ENCODE data around the gene MYH9. TPM values are rescaled to one million over a fixed set of nuclear protein-coding genes. Genes with fewer than 3 reads are reported as not detected.
"Not testable (repeated sequence)": the region's sequence is repeated elsewhere in the genome, so short reads cannot be mapped to it uniquely, and the experiment has no call there.

The MYH9 gene
- polyA plus RNA-seq, 1 experiment: 338 TPM

GRCh38 chr22:36409911-36410756, 22.4 kb upstream of the MYH9 start:
- Histone ChIP-seq H3K27ac (ENCODE audit: low read depth, low read length) (no peak overlapping the region), H3K27me3 (ENCODE audit: control insufficient read depth, insufficient read depth, low read length) (no peaks in the 10 kb centered on the region), H3K9me3 (ENCODE audit: control insufficient read depth, insufficient read depth, low read length) (peaks cover 10% of the 10 kb centered on the region; the same call in 1 of the 2 replicates), H3K4me3 (ENCODE audit: low read depth, low read length) (no peak overlapping the region)
- TF ChIP-seq CTCF (IDR thresholded peaks at IDR 0.05; ENCODE audit: low read depth, low read length): no peak
- POLR2A ChIA-PET: interaction anchor here (1.2 kb wide), 1 partner anchor 22 kb away, joined by 3 read pairs; the partner anchor contains the start of gene MYH9
- CTCF ChIA-PET: no interaction called here
- no peak for DNase-seq (ENCODE audit: low read depth, low spot score)

GRCh38 chr22:36409554-36409910, 21.8 kb upstream of the MYH9 start:
- POLR2A ChIA-PET; H3K27me3 ChIP-seq (ENCODE audit: control insufficient read depth, insufficient read depth, low read length); CTCF ChIA-PET; DNase-seq (ENCODE audit: low read depth, low spot score); H3K4me3 ChIP-seq (ENCODE audit: low read depth, low read length); H3K27ac ChIP-seq (ENCODE audit: low read depth, low read length): not testable (repeated sequence)
- peaks cover 10% of the 10 kb centered on the region; the same call in 1 of the 2 replicates for H3K9me3 ChIP-seq (ENCODE audit: control insufficient read depth, insufficient read depth, low read length)

- no peak for TF ChIP-seq CTCF (IDR thresholded peaks at IDR 0.05; ENCODE audit: low read depth, low read length)
- CTCF ChIA-PET: no interaction called here
These were observed 21.3 kb upstream of the MYH9 start for GRCh38 chr22:36409056-36409455.

GRCh38 chr22:36406721-36407120, 19.0 kb upstream of the MYH9 start:
- no peak overlapping the region for H3K4me3 ChIP-seq (ENCODE audit: low read depth, low read length)
- ChIA-PET POLR2A (interaction anchor here (0.7 to 2.4 kb wide), 2 partner anchors 19 to 122 kb away, joined by 3 to 8 read pairs; partner anchors contain the start of gene MYH9), CTCF (no interaction called here)
- TF ChIP-seq CTCF (IDR thresholded peaks at IDR 0.05; ENCODE audit: low read depth, low read length): no peak
- no peak overlapping the region for H3K27ac ChIP-seq (ENCODE audit: low read depth, low read length)
- no peaks in the 10 kb centered on the region for H3K27me3 ChIP-seq (ENCODE audit: control insufficient read depth, insufficient read depth, low read length)
- DNase-seq (ENCODE audit: low read depth, low spot score): no peak
- peaks cover 10% of the 10 kb centered on the region; the same call in 1 of the 2 replicates for H3K9me3 ChIP-seq (ENCODE audit: control insufficient read depth, insufficient read depth, low read length)

More at GRCh38 chr22:36409056-36409455, 21.3 kb upstream of the MYH9 start:
- POLR2A ChIA-PET: interaction anchor here (0.6 kb wide), 1 partner anchor 11 kb away, joined by 3 read pairs; no protein-coding TSS in a partner anchor
- no peak for DNase-seq (ENCODE audit: low read depth, low spot score)
- H3K9me3 ChIP-seq (ENCODE audit: control insufficient read depth, insufficient read depth, low read length): peaks cover 10% of the 10 kb centered on the region; the same call in 1 of the 2 replicates
- H3K27me3 ChIP-seq (ENCODE audit: control insufficient read depth, insufficient read depth, low read length): no peaks in the 10 kb centered on the region
- H3K27ac ChIP-seq (ENCODE audit: low read depth, low read length): no peak overlapping the region
- no peak overlapping the region for H3K4me3 ChIP-seq (ENCODE audit: low read depth, low read length)

- ChIA-PET POLR2A (interaction anchor here (0.7 to 2.4 kb wide), 2 partner anchors 18 to 121 kb away, joined by 3 to 8 read pairs; partner anchors contain the start of gene MYH9), CTCF (no interaction called here)
- TF ChIP-seq CTCF (IDR thresholded peaks at IDR 0.05; ENCODE audit: low read depth, low read length): no peak
- no peak overlapping the region for H3K4me3 ChIP-seq (ENCODE audit: low read depth, low read length)
- DNase-seq (ENCODE audit: low read depth, low spot score): no peak
- H3K27ac ChIP-seq (ENCODE audit: low read depth, low read length): no peak overlapping the region
- H3K27me3 ChIP-seq (ENCODE audit: control insufficient read depth, insufficient read depth, low read length): no peaks in the 10 kb centered on the region
- H3K9me3 ChIP-seq (ENCODE audit: control insufficient read depth, insufficient read depth, low read length): peaks cover 10% of the 10 kb centered on the region; the same call in 1 of the 2 replicates
These were observed 18.1 kb upstream of the MYH9 start for GRCh38 chr22:36405671-36406538.

All from AG04450 (cell line).